GM18951 (cell line): Measurements from ENCODE around the gene DPP6.
"Not testable (repeated sequence)": the region's sequence is repeated elsewhere in the genome, so short reads cannot be mapped to it uniquely, and the experiment has no call there.

Experiments
- in situ Hi-C: fragments of 300-500 bp; cut with MboI; formaldehyde crosslinking; loops from one replicate; pipeline ENCODE4 v1.12.0; 2022; ENCODE audit warnings: low sequenced_read_pairs, mixed read lengths, inconsistent platforms; ENCODE audit not compliant: unreplicated experiment

DPP6 gene

GRCh38 chr7:154071833-154072232 is 19.6 kb downstream of the DPP6 start:
- in situ Hi-C loops, result not testable (repeated sequence)

- in situ Hi-C loops, result not testable (repeated sequence)
Observed at GRCh38 chr7:154072395-154073181, 20.4 kb downstream of the DPP6 start.

GRCh38 chr7:154078523-154078922 is 26.3 kb downstream of the DPP6 start:
- in situ Hi-C loops, result not testable (repeated sequence)

GRCh38 chr7:154080249-154080648 is 28.1 kb downstream of the DPP6 start:
- in situ Hi-C loops, result not testable (repeated sequence)

GRCh38 chr7:154087037-154087725 is 35.0 kb downstream of the DPP6 start:
- in situ Hi-C loops, result not testable (repeated sequence)

GRCh38 chr7:154092093-154092492 is 39.9 kb downstream of the DPP6 start:
- in situ Hi-C loops, result not testable (repeated sequence)

- in situ Hi-C loops, result not testable (repeated sequence)
Observed at GRCh38 chr7:154095201-154095600, 43.0 kb downstream of the DPP6 start.

GRCh38 chr7:154105063-154105462 is 52.9 kb downstream of the DPP6 start:
- in situ Hi-C loops, result not testable (repeated sequence)

- in situ Hi-C loops, result not testable (repeated sequence)
Observed at GRCh38 chr7:154109615-154110014, 57.4 kb downstream of the DPP6 start.

- in situ Hi-C loops, result not testable (repeated sequence)
Observed at GRCh38 chr7:154113732-154114351, 61.6 kb downstream of the DPP6 start.

GRCh38 chr7:154117411-154118390 is 65.5 kb downstream of the DPP6 start:
- in situ Hi-C loops, result not testable (repeated sequence)

GRCh38 chr7:154120825-154121224 is 68.6 kb downstream of the DPP6 start:
- in situ Hi-C loops, result not testable (repeated sequence)

- in situ Hi-C loops, result not testable (repeated sequence)
Observed at GRCh38 chr7:154122720-154123119, 70.5 kb downstream of the DPP6 start.

- in situ Hi-C loops, result not testable (repeated sequence)
Observed at GRCh38 chr7:154123397-154123796, 71.2 kb downstream of the DPP6 start.

GRCh38 chr7:154129142-154129541 is 76.9 kb downstream of the DPP6 start:
- in situ Hi-C loops, result not testable (repeated sequence)

- in situ Hi-C loops, result not testable (repeated sequence)
Observed at GRCh38 chr7:154132617-154133016, 80.4 kb downstream of the DPP6 start.

- in situ Hi-C loops, result not testable (repeated sequence)
Observed at GRCh38 chr7:154133703-154134277, 81.6 kb downstream of the DPP6 start.

GRCh38 chr7:154134698-154135097 is 82.5 kb downstream of the DPP6 start:
- in situ Hi-C loops, result not testable (repeated sequence)

GRCh38 chr7:154135646-154136045 is 83.4 kb downstream of the DPP6 start:
- in situ Hi-C loops, result not testable (repeated sequence)
